Esophagus squamous epithelium (tissue), 4 donors: Measurements from ENCODE around the gene BIRC2.
"Not testable (repeated sequence)": the region's sequence is repeated elsewhere in the genome, so short reads cannot be mapped to it uniquely, and the experiment has no call there.

Source experiments
- CTCF ChIP-seq, 6 experiments: fragments of 450-650 bp in 4 of 6; fragments of 200-600 bp in 2 of 6; sonication (generic) in 2 of 6; IDR thresholded peaks; one replicate each; pipeline ENCODE4 v1.5.1; 2016 to 2019; ENCODE audit warnings: antibody characterized with exemption in 6 of 6, mild to moderate bottlenecking in 4 of 6, moderate library complexity in 4 of 6
- POLR2A ChIP-seq, 4 donors: fragments of 450-650 bp; IDR thresholded peaks; one replicate each; pipeline ENCODE4 v1.6.1; 2017; ENCODE audit warnings: antibody characterized with exemption in 4 of 4, mild to moderate bottlenecking in 4 of 4, moderate library complexity in 3 of 4

GRCh38 chr11:102300837-102301236 lies 46.2 kb upstream of the BIRC2 start:
- not testable (repeated sequence) for TF ChIP-seq CTCF, POLR2A (IDR thresholded peaks at IDR 0.05)
